ENCODE measurements around the gene PALD1.

PALD1 gene

DNA sequence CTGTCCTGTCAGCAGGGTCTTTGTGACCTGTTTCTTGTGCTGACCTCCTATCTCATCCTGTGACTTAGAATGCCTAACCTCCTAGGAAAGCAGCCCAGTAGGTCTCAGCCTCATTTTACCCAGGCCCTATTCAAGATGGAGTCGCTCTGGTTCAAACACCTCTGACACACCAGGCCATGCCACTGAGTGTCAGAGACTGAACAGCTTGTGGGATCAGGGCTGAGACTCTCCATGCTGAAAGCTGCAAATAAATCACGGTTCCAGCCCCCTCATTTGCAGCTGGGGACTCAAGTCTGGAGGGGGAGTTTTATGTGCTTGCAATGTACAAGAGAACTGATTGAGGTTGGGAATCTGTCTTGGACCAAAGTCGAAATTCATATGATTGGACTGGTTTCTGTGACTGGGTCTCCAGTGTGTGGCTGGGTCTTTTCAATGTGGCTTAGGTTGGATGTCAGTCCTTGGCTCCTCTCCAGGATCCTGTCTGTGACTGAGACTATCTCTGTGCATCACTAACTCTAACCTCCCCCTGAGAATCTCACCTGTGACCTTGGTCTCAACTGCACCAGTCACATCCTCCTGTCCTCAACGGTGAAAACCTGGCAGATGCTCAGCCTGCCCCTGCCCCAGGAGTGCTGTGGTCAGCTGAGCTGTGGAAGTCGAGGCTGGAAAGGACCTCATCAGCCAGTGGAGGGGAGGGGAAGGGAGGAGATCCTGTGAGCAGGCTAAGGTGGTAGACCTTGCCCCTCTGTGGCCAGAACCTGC is 112.3 kb downstream of the PALD1 start:
- no peak for DNase-seq (ENCODE audit: low read depth)

- no peak for DNase-seq (ENCODE audit: low read depth)
Measured at GRCh38 chr10:70592186-70592735, 113.7 kb downstream of the PALD1 start.

GRCh38 chr10:70592746-70593512 is 114.4 kb downstream of the PALD1 start:
- DNase-seq (ENCODE audit: low read depth), result no peak

GRCh38 chr10:70593513-70593890 is 114.9 kb downstream of the PALD1 start:
- DNase-seq (ENCODE audit: low read depth), result no peak

DNA sequence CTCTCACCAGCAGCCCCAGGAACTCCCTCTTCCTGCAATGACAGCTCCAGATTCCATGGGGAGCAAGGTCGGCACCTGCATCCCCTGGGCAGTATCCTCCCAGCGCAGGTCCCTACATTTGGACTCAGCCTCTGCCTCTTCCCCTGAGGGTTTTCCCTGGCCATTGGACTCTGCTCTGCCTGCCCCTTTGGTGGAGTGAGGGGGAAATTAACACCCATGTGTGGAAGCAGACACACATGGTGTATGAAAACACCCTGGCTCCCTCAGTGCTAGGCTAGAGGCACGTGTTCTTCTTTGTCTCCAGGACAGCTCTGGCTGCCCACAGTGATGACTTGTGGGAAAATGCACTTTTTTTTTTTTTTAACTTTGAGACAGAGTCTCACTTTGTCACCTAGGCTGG is 115.6 kb downstream of the PALD1 start:
- no peak for DNase-seq (ENCODE audit: low read depth)

- no peak for DNase-seq (ENCODE audit: low read depth)
Measured at GRCh38 chr10:70595566-70596016, 117.0 kb downstream of the PALD1 start.

DNA sequence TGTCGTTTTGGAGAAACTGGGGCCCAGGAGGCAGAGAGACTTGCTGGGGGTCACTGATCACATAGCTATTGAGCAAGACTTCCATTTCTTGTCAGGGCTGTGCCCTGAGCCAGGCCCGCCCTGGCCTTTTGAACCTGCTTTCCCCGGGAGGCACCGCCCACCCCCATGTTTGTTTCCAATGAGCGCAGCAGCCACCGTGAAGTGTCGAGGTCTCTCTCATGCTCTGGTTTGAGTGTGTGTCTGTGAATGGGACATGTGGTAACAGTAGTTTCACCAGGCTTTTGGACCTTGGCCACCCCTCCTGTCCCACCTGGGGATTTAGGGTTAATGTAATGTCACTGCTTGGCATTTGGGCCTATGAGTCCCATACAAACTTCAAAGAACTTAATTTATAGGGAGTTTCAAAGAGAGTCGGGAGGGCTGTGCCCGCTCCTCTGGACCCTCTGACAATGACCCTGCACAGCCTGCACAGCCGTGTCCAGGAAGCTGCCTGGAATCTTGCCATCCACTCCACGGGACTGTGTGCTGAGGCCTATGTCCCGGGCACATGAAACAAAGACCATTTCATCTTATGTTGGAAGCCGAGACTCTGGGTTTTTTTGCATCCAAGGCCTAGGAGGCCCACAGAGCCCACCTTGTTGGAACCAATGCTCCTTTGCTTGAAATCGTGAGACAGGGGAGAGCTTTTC is 117.7 kb downstream of the PALD1 start:
- no peak for DNase-seq (ENCODE audit: low read depth)

DNA sequence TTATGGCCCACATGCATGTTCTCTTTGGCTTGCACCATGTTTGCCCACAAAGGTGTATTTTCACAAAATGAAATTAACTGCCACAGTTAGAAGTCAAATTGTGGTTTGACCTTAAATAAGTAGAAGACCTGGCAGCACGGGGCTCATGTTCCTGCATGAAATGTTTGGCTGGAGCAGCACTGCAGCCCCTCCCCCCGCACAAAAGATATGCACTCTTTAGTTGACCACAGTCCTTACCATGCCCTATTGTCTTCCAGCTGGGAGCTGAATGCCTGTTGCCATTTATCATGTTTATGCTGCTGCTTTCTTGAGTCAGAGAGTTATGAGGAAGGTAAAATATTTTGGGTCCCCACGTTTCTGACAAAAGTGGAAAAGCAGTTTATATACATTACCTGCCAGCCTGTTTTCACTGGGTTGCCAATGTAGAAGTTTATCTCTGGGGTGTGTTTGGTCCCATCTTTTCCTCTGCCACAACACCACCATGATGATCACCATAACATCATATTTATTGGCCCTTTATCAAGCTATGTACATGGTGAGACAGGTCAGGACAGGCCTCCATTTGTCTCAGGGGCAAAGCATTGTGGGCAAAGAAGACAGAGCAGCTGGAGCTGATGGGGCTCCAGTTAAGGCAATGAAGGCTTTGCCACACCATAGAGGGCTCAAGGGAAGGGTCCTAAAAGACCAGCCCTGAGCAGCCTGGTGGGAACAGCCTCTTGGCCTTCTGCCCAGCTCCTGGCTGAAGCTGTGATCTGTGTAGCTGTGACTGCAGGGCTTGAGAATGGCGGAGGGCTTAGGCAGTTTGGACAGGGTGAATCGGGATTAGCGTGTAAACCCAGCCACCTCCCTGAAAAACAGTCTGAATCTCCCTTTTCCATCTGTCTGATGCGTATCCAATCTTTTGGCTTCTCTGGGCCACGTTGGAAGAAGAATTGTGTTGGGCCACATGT is 118.6 kb downstream of the PALD1 start:
- DNase-seq (ENCODE audit: low read depth), result no peak

- no peak for DNase-seq (ENCODE audit: low read depth)
Measured at GRCh38 chr10:70597856-70598815, 119.6 kb downstream of the PALD1 start.

DNA sequence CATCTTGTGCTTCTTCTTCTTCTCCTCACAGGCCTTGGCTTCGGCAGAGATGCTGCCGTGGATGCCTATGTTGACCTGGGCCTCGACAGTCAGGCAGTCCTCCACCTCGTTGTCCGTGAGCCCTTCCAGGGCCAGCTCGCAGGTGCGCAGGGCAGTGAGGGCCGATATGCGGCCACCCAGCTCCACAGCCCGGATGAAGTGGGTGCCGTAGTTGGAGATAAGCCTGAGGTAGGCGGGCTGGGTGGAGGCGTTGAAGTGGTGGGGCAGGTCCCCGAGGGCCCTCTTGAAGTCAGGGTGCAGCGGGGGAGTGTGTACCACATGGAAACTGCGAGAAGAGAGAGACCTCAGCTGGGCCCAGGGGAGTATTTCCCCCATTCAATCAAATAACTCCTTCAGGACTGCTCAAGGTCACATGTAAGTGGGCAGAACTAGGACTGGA is 120.3 kb downstream of the PALD1 start:
- no peak for DNase-seq (ENCODE audit: low read depth)

DNA sequence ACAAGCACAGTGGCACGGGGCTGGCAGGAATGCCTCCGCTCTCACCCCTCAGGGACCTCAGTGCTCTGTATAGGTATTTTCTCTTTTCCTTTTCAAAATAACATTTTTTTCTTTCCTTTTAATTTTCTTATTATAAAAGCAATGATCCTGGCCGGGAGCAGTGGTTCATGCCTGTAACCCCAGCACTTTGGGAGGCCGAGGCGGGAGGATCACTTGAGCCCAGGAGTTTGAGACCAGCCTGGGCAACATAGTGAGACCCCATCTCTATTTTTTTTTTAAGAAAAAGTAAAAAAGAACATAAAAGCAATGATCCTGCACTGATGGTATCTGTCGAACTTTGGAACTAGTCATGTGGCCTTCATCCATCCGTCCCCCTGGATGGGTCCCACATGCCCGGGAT is 120.8 kb downstream of the PALD1 start:
- DNase-seq (ENCODE audit: low read depth), result no peak

- no peak for DNase-seq (ENCODE audit: low read depth)
Measured at GRCh38 chr10:70599791-70600190, 121.2 kb downstream of the PALD1 start.

DNA sequence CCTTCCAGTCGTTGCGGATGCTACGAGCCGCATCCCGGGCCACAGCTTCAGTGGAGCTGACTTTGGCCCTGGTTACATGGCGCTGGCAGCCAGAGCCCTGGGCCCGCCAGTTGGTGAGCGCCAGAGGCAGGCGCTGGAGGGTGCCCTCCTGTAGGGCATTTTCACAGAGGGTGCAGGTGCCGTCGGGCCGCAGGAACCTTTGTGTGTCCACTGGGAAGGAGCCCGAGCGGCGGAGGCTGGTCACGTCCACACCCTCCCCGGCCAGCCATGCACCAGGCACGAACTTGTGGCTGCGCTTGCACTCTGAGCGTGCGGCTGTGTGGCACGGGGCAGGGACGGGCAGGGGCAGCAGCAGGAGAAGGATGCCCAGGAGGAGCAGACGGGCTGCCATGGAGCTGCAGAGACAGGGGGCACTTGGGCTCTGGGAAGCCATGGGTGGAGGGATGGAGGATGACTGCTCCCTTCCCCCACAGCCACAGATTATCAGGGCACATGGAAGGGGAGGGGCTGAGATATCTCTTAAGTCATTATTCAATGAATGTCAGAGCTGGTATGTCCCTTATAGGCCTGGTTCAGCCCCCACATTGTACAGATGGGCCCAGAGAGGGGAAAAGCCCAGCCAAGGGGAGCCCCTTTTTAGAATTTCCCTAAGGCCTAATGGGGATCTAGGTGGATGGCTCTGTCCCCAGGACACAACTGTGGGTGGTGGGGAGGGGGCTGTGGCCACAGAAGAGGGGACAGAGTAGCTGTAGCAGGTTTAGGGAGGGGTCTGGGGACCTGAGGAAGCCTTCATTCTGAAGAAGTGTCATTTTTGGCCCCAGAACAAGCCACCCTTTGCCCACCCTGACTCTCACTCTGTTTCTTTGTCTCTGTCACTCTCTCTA is 122.2 kb downstream of the PALD1 start:
- DNase-seq (ENCODE audit: low read depth), result no peak

DNA sequence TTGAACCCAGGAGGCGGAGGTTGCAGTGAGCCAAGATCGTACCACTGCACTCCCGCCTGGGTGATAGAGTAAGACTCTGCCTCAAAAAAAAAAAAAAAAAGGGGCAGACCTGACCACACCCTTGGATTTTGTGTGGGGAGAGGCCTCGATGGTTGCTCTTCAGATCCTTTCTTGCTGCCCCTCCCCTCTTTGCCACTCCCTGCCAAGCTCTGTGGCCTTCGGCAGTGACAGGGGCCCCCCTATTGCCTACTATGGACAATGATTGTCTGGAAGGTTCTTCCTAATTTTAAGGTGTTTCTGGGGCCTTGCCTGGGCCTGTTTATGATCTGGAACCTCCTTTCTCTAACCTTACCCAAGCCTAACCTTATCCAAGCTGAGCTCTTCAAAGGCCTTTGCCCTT is 123.2 kb downstream of the PALD1 start:
- no peak for DNase-seq (ENCODE audit: low read depth)

DNA sequence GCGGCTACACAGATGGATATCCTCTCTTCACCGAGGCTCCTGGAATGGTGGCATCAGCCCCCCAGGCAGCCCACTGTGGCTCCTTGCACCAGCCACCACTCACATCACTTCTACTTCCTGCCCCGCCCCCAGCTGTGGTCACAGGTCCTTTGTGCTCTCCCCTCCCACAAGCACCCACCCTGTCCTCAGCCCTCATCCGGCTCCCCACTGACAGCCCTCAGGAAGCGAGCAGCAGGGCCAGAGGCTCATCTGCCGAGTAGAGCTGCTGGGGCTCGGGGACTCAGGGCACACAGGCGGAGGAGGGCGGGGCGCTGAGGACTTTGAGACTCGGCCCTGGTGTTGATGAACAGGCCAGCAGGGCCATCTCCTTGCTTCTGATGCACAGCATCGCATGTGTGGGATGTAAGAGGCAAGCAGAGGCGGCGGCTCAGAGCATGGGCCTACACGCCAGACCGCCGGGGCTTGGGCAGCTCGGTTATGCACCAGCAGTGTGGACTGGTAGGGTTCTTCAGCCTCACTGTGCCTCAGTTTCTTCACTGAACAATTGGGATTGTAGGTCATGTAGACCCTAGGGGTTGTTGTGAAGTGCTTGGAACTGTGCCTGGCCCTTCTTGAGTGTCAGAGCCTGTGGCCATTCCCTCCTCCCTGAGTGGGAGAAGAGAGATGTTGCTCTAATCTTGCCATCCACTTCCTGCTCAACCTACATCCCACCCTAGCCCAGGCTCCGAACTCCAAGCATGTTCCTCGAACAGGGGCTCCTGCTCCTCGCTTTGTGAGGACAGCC is 124.3 kb downstream of the PALD1 start, which contains the start of gene PRF1:
Gene PRF1, minus strand, starts transcription at position 77 of the 784 bp plus-strand sequence. CDS start 1,839 bp downstream, outside the sequence.
- no peak for DNase-seq (ENCODE audit: low read depth)

DNA sequence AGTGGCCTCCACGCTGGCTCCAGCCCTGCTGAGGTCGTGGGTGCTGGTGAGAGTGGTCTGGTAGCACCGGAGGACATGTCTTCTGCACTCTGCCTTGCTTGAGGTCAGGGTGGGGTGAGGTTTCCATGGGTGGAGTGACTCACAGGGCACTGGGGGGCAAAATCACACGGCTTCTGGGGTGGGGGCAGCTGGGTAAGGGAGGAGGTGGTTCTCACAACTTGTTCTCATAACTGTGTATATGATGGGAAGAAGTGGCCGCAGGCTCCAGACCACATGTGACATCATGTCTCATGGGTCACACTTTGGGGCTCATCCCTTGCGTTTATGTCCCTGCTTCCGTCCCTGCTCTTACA is 124.9 kb downstream of the PALD1 start:
- no peak for DNase-seq (ENCODE audit: low read depth)

DNA sequence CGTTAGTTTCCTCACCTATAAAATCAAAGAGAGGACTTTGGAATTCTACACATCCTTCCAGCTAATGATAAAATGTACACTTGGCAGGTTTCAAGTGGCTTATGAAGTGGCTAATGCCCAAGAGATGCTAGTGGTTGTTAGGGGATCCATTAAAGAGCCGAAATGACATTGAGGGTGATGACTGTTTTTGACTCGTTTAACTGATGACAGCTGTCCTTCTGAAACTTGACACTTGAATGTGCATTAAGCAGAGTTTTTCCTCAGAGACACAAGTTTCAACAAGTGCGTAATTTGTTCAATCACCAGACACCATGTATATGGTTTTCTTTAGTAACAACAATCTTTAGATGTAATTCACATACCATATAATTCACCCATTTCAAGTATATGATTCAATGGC is 125.5 kb downstream of the PALD1 start:
- DNase-seq (ENCODE audit: low read depth), result no peak

DNA sequence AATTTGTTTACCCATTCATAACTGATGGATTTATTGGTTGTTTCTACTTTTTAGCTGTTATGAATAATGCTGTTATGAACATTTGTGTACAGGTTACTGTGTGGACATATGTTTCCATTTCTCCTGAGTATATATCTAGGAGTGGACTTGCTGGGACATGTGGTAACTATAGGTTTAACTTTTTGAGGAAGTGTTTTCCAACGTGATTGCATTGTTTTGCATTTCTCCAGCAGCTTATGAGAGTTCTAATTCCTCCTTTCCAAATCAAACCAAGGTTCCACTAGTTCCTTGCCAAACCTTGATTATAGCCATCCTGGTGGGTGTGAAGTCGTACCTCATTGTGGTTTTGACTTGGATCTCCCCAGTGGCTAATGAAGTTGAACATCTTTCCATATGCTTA is 126.6 kb downstream of the PALD1 start:
- DNase-seq (ENCODE audit: low read depth), result no peak
